Upper lobe of right lung (tissue), 1 donor: ENCODE results near the gene RNF157. TPM values are rescaled to one million over a fixed set of nuclear protein-coding genes. Genes with fewer than 3 reads are reported as not detected.

Source experiments
- ATAC-seq: fragments of 200-7000 bp; cut with Tn5 transposase; one replicate; pipeline ENCODE4 v1.9.1; 2020; ENCODE audit warnings: mild to moderate bottlenecking, moderate library complexity
- DNase-seq: peaks from one replicate; pipeline ENCODE4 v3.0.0-alpha.2; 2020
- H3K27ac ChIP-seq: fragments of 200-600 bp; one replicate; pipeline ENCODE4 v1.8.0; 2022
- H3K27me3 ChIP-seq: fragments of 200-600 bp; one replicate; pipeline ENCODE4 v1.8.0; 2022; ENCODE audit warnings: mild to moderate bottlenecking
- H3K36me3 ChIP-seq: fragments of 200-600 bp; one replicate; pipeline ENCODE4 v1.8.0; 2022
- H3K4me1 ChIP-seq: fragments of 200-600 bp; one replicate; pipeline ENCODE4 v1.8.0; 2022
- H3K4me3 ChIP-seq: fragments of 200-600 bp; one replicate; pipeline ENCODE4 v1.8.0; 2022; ENCODE audit warnings: mild to moderate bottlenecking
- H3K9me3 ChIP-seq: fragments of 200-600 bp; one replicate; pipeline ENCODE4 v1.8.0; 2022
- CTCF ChIP-seq: fragments of 200-600 bp; IDR thresholded peaks from one replicate; pipeline ENCODE4 v1.8.0; 2022; ENCODE audit warnings: antibody characterized with exemption
- intact Hi-C: fragments of 100-400 bp; cut with DNase I; formaldehyde crosslinking; loops from one replicate; pipeline ENCODE4 v1.11.0; 2022
- total RNA-seq: library from RNA; stranded (reverse); fragmentation: NEBNext Ultra II Directional; extraction: Animal tissue kit (Norgen Biotek cat#: 25700); gene quantifications from one replicate; pipeline ENCODE4 v1.2.1, GENCODE V29; 2021
- donor health status: DM: no; HTN: yes; CAD: no; lungs with severe emphysema.

Gene RNF157
- total RNA-seq, 1 donor from 2014 or later: 3.8 TPM

DNA sequence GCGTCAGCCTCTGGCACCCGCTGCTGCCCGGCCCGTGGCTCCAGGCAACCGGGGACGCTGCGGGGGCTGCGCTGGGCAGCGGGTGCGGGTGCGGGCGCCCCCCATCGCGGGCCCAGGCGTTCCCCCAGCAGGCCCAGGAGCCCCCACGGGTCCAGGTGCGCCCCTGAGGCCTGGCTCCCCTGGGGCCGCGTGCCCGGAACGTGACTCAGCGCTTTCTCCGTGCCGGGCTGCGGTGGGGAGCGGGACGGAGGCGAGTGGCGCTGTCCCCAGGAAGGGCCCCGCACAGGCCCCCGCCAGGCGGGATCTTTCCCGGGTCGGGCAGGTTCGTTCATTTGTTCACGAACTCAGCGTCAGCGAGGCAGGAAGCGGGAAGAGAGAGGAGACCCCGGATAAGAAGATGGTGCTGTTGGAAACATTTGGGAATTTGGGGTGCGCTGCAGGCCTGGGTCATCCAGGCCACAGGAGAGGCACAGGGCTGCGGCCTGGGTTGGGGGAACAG, 118.3 kb downstream of the RNF157 start:
- Histone ChIP-seq H3K27me3 (no peaks in the 10 kb centered on the region), H3K27ac (peak overlapping the region; percentile 17), H3K9me3 (no peaks in the 10 kb centered on the region), H3K4me3 (peak overlapping the region; percentile 37), H3K4me1 (peaks cover 6% of the 10 kb centered on the region), H3K36me3 (no peaks in the 10 kb centered on the region)
- intact Hi-C loops: loop anchor here (5.0 to 10.0 kb wide), 2 partner anchors 63 to 160 kb away; no protein-coding TSS in a partner anchor
- DNase-seq (no peak), ATAC-seq (peak; percentile 30)
- TF ChIP-seq CTCF: no peak

DNA sequence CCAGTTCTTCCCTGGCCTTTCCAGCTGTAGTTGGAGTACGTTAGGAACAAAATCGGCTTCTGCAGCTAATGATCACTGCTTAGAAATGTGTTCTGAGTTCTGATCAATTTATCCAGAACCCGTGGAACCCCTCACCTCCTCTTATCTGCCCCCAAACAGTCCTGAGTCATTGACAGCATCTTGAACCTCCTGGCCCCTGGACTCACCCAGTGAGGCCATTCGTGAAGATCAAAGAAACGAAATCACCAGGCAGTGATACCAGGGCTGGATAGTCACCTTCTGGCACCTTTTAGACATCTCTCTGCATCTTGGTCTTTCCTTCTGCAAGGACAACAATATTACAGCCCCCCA, 119.7 kb downstream of the RNF157 start:
- TF ChIP-seq CTCF: no peak
- no peak overlapping the region for H3K4me3 ChIP-seq
- intact Hi-C loops: loop anchor here (5.0 to 10.0 kb wide), 2 partner anchors 64 to 162 kb away; no protein-coding TSS in a partner anchor
- no peaks in the 10 kb centered on the region for H3K9me3 ChIP-seq
- DNase-seq (no peak), ATAC-seq (no peak)
- no peak overlapping the region for H3K27ac ChIP-seq
- H3K4me1 ChIP-seq: peaks cover 6% of the 10 kb centered on the region
- no peaks in the 10 kb centered on the region for H3K36me3 ChIP-seq
- H3K27me3 ChIP-seq: no peaks in the 10 kb centered on the region

- intact Hi-C loops: loop anchor here (5.0 to 10.0 kb wide), 2 partner anchors 65 to 163 kb away; no protein-coding TSS in a partner anchor
- DNase-seq (no peak), ATAC-seq (no peak)
- H3K27me3 ChIP-seq: no peaks in the 10 kb centered on the region
- no peak overlapping the region for H3K27ac ChIP-seq
- no peaks in the 10 kb centered on the region for H3K9me3 ChIP-seq
- H3K4me1 ChIP-seq: peaks cover 6% of the 10 kb centered on the region
- no peak overlapping the region for H3K4me3 ChIP-seq
- no peak for TF ChIP-seq CTCF
- no peaks in the 10 kb centered on the region for H3K36me3 ChIP-seq
Observed at GRCh38 chr17:76119409-76120371, 120.6 kb downstream of the RNF157 start.

DNA sequence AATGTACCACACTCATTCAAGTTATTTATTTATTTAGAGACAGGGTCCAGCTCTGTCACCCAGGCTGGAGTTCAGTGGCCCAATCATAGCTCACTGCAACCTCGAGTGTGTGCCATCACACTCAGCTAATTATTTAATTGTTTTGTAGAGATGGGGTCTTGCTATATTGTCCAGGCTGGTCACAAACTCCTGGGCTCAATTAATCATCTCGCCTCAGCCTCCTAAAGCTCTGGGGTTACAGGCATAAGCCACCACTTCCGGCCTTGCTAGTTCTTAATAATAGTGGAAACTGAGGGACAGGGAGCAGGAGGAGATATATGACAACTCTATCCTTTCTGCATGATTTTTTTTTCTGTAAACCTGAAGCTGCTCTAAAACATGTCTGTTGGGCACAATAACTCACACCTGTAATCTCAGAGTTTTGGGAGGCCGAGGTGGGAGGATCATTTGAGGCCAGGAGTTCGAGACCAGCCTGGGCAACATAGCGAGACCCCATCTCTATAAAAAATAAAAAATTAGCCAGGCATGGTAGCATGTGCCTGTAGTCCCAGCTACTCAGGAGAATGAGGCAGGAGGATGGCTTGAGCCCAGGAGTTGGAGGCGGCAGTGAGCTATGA, 125.0 kb downstream of the RNF157 start:
- ATAC-seq (no peak), DNase-seq (no peak)
- Histone ChIP-seq H3K36me3 (no peaks in the 10 kb centered on the region), H3K9me3 (no peaks in the 10 kb centered on the region), H3K27me3 (no peaks in the 10 kb centered on the region), H3K4me1 (no peaks in the 10 kb centered on the region), H3K27ac (no peak overlapping the region), H3K4me3 (no peak overlapping the region)
- intact Hi-C loops: no loop called here
- no peak for TF ChIP-seq CTCF

- Histone ChIP-seq H3K27ac (no peak overlapping the region), H3K4me1 (no peaks in the 10 kb centered on the region), H3K27me3 (no peaks in the 10 kb centered on the region), H3K9me3 (no peaks in the 10 kb centered on the region), H3K36me3 (no peaks in the 10 kb centered on the region), H3K4me3 (no peak overlapping the region)
- no peak for ATAC-seq
- intact Hi-C loops: no loop called here
- TF ChIP-seq CTCF: no peak
- DNase-seq: no peak
Observed at GRCh38 chr17:76111956-76112355, 128.3 kb downstream of the RNF157 start.
